Left cardiac atrium (tissue), 4 donors: ENCODE results near the gene MGMT. TPM values are rescaled to one million over a fixed set of nuclear protein-coding genes. Genes with fewer than 3 reads are reported as not detected.
A peak's percentile ranks its signal among the peaks of the same experiment; 100 is the strongest.

Experiments
- ATAC-seq, 2 donors: fragments of 200-7000 bp; cut with Tn5 transposase; one replicate each; pipeline ENCODE4 v1.9.1; 2020; ENCODE audit warnings: mild to moderate bottlenecking in 2 of 2, moderate library complexity in 2 of 2
- DNase-seq: peaks from one replicate; pipeline ENCODE4 v3.0.0-alpha.2; 2020
- intact Hi-C, 2 donors: fragments of 100-400 bp; cut with DNase I; formaldehyde crosslinking; loops; one replicate each; pipeline versions ENCODE4 v1.14.1 to v1.15.1; 2022 to 2023
- total RNA-seq, 2 donors: library from RNA; stranded (reverse); fragmentation: NEBNext Ultra II Directional; extraction: Animal tissue kit (Norgen Biotek cat#: 25700); gene quantifications; one replicate each; pipeline ENCODE4 v1.2.1, GENCODE V29; 2021
- donor health status: DM: no; HTN: yes; CAD: no.
- donor health status: DM: no; HTN: yes; CAD: no; lungs with severe emphysema.
- donor health status: DM: yes; HTN: yes; CAD: no.
- donor health status: Dilated cardiomyopathy.

Gene MGMT
- total RNA-seq, 2 donors from 2014 or later = 10.1 to 15.7 TPM

GRCh38 chr10:129656642-129657041 lies 189.6 kb downstream of the MGMT start:
- intact Hi-C loops = no loop called here
- ATAC-seq (no peak), DNase-seq (no peak)

- DNase-seq (no peak), ATAC-seq (no peak)
- intact Hi-C loops = no loop called here
Observed at GRCh38 chr10:129657297-129658017, 190.4 kb downstream of the MGMT start.

- ATAC-seq (no peak), DNase-seq (no peak)
- intact Hi-C loops = no loop called here
Observed at GRCh38 chr10:129658376-129659072, 191.5 kb downstream of the MGMT start.

GRCh38 chr10:129659508-129660268 lies 192.6 kb downstream of the MGMT start:
- intact Hi-C loops = no loop called here
- ATAC-seq = no peak

GRCh38 chr10:129660569-129660968 lies 193.5 kb downstream of the MGMT start:
- no peak for DNase-seq
- intact Hi-C loops = no loop called here
- no peak for ATAC-seq

More at GRCh38 chr10:129659508-129660268, 192.6 kb downstream of the MGMT start:
- DNase-seq = no peak

GRCh38 chr10:129662426-129662825 lies 195.4 kb downstream of the MGMT start:
- intact Hi-C loops = no loop called here
- DNase-seq (no peak), ATAC-seq (no peak)

GRCh38 chr10:129670124-129670523 lies 203.1 kb downstream of the MGMT start:
- DNase-seq (no peak), ATAC-seq (no peak)
- intact Hi-C loops = no loop called here

- no peak for DNase-seq
- no peak for ATAC-seq
- intact Hi-C loops = no loop called here
Observed at GRCh38 chr10:129673292-129673691, 206.3 kb downstream of the MGMT start.

- no peak for ATAC-seq
- intact Hi-C loops = no loop called here
Observed at GRCh38 chr10:129675027-129675769, 208.2 kb downstream of the MGMT start.

GRCh38 chr10:129676014-129676413 lies 209.0 kb downstream of the MGMT start:
- no peak for ATAC-seq
- intact Hi-C loops = no loop called here
- DNase-seq = no peak

More at GRCh38 chr10:129675027-129675769, 208.2 kb downstream of the MGMT start:
- DNase-seq = no peak

GRCh38 chr10:129677377-129677927 lies 210.4 kb downstream of the MGMT start:
- DNase-seq = no peak
- no peak for ATAC-seq
- intact Hi-C loops = no loop called here

- ATAC-seq = no peak
- DNase-seq = no peak
- intact Hi-C loops = no loop called here
Observed at GRCh38 chr10:129678186-129678585, 211.1 kb downstream of the MGMT start.

GRCh38 chr10:129679207-129679606 lies 212.2 kb downstream of the MGMT start:
- intact Hi-C loops = no loop called here
- ATAC-seq (no peak), DNase-seq (no peak)

GRCh38 chr10:129680661-129681344 lies 213.8 kb downstream of the MGMT start:
- ATAC-seq (no peak), DNase-seq (no peak)
- intact Hi-C loops = no loop called here

- intact Hi-C loops = no loop called here
- ATAC-seq (no peak), DNase-seq (no peak)
Observed at GRCh38 chr10:129681856-129682255, 214.8 kb downstream of the MGMT start.

GRCh38 chr10:129683519-129683918 lies 216.5 kb downstream of the MGMT start:
- no peak for DNase-seq
- no peak for ATAC-seq
- intact Hi-C loops = no loop called here

- intact Hi-C loops = no loop called here
- ATAC-seq = no peak
- no peak for DNase-seq
Observed at GRCh38 chr10:129683920-129684319, 216.9 kb downstream of the MGMT start.

- intact Hi-C loops = no loop called here
- DNase-seq (no peak), ATAC-seq (no peak)
Observed at GRCh38 chr10:129685271-129685670, 218.2 kb downstream of the MGMT start.

- peak; percentile 38 to 79 for ATAC-seq
- no peak for DNase-seq
- intact Hi-C loops = no loop called here
Observed at GRCh38 chr10:129689671-129690071, 222.6 kb downstream of the MGMT start.
